Activated T-helper 17 cell treated with anti-CD3 and anti-CD28 coated beads, Interleukin-2, amount 50 U/mL, for 72 hours (primary cell): Measurements from ENCODE around the gene ADAMTS7. TPM values are rescaled to one million over a fixed set of nuclear protein-coding genes. Genes with fewer than 3 reads are reported as not detected.
"Not testable (repeated sequence)": the region's sequence is repeated elsewhere in the genome, so short reads cannot be mapped to it uniquely, and the experiment has no call there.

Experiments used
- ATAC-seq: fragments of 150-1000 bp; cut with Tn5 transposase; replicated peaks from 2 replicates; pipeline ENCODE4 v1.10.0; 2021; ENCODE audit warnings: mild to moderate bottlenecking, moderate library complexity
- H3K27ac Mint-ChIP-seq: one replicate; pipeline ENCODE4 v1.8.0; 2022; ENCODE audit warnings: mixed read lengths
- H3K27me3 Mint-ChIP-seq: one replicate; pipeline ENCODE4 v1.8.0; 2022; ENCODE audit warnings: mixed read lengths
- H3K36me3 Mint-ChIP-seq: one replicate; pipeline ENCODE4 v1.8.0; 2022; ENCODE audit warnings: low read depth, mild to moderate bottlenecking, mixed read lengths
- H3K4me1 Mint-ChIP-seq: one replicate; pipeline ENCODE4 v1.8.0; 2022; ENCODE audit warnings: mixed read lengths
- H3K4me3 Mint-ChIP-seq: one replicate; pipeline ENCODE4 v1.8.0; 2022; ENCODE audit warnings: mild to moderate bottlenecking, mixed read lengths
- H3K9me3 Mint-ChIP-seq: one replicate; pipeline ENCODE4 v1.8.0; 2022; ENCODE audit warnings: mixed read lengths
- total RNA-seq, 2 donors: library from RNA; stranded (reverse); gene quantifications; one replicate each; pipeline ENCODE4 v1.2.3, GENCODE V29; 2022

Gene ADAMTS7
- total RNA-seq, 2 donors from 2014 or later = 1.2 to 4.4 TPM

GRCh38 chr15:78768096-78768495 lies 43.2 kb downstream of the ADAMTS7 start:
- Mint-ChIP-seq H3K9me3 (no peaks in the 10 kb centered on the region), H3K27ac (peak overlapping the region; percentile 69), H3K36me3 (no peaks in the 10 kb centered on the region), H3K4me1 (no peaks in the 10 kb centered on the region), H3K4me3 (no peak overlapping the region), H3K27me3 (no peaks in the 10 kb centered on the region)
- ATAC-seq = no peak

- ATAC-seq = no peak
- Mint-ChIP-seq H3K4me1 (no peaks in the 10 kb centered on the region), H3K36me3 (no peaks in the 10 kb centered on the region), H3K4me3 (no peak overlapping the region), H3K27me3 (no peaks in the 10 kb centered on the region), H3K9me3 (no peaks in the 10 kb centered on the region), H3K27ac (no peak overlapping the region)
Observed at GRCh38 chr15:78767331-78767951, 43.8 kb downstream of the ADAMTS7 start.

GRCh38 chr15:78766641-78767071 lies 44.6 kb downstream of the ADAMTS7 start:
- not testable (repeated sequence) for H3K4me1 Mint-ChIP-seq, ATAC-seq, H3K36me3 Mint-ChIP-seq, H3K4me3 Mint-ChIP-seq, H3K27me3 Mint-ChIP-seq, H3K9me3 Mint-ChIP-seq
- H3K27ac Mint-ChIP-seq = peak overlapping the region; percentile 56

- no peak overlapping the region for H3K4me3 Mint-ChIP-seq
- no peaks in the 10 kb centered on the region for H3K36me3 Mint-ChIP-seq
- H3K27ac Mint-ChIP-seq = no peak overlapping the region
- H3K4me1 Mint-ChIP-seq = peaks cover 5% of the 10 kb centered on the region
- ATAC-seq = no peak
- H3K9me3 Mint-ChIP-seq = no peaks in the 10 kb centered on the region
- no peaks in the 10 kb centered on the region for H3K27me3 Mint-ChIP-seq
Observed at GRCh38 chr15:78766041-78766440, 45.2 kb downstream of the ADAMTS7 start.

- not testable (repeated sequence) for H3K4me3 Mint-ChIP-seq, H3K27ac Mint-ChIP-seq
Observed at GRCh38 chr15:78765154-78765860, 46.0 kb downstream of the ADAMTS7 start.

GRCh38 chr15:78764340-78765153 lies 46.7 kb downstream of the ADAMTS7 start:
- H3K27me3 Mint-ChIP-seq, H3K4me3 Mint-ChIP-seq, ATAC-seq, H3K4me1 Mint-ChIP-seq, H3K9me3 Mint-ChIP-seq, H3K27ac Mint-ChIP-seq, H3K36me3 Mint-ChIP-seq: not testable (repeated sequence)

More at GRCh38 chr15:78765154-78765860, 46.0 kb downstream of the ADAMTS7 start:
- H3K9me3 Mint-ChIP-seq, ATAC-seq, H3K27me3 Mint-ChIP-seq, H3K4me1 Mint-ChIP-seq, H3K36me3 Mint-ChIP-seq: not testable (repeated sequence)

- Mint-ChIP-seq H3K27ac (peak overlapping the region; percentile 90), H3K4me3 (no peak overlapping the region), H3K9me3 (no peaks in the 10 kb centered on the region), H3K36me3 (no peaks in the 10 kb centered on the region), H3K27me3 (no peaks in the 10 kb centered on the region), H3K4me1 (peaks cover 5% of the 10 kb centered on the region)
- ATAC-seq = no peak
Observed at GRCh38 chr15:78763796-78764241, 47.4 kb downstream of the ADAMTS7 start.

- H3K9me3 Mint-ChIP-seq = no peaks in the 10 kb centered on the region
- no peaks in the 10 kb centered on the region for H3K27me3 Mint-ChIP-seq
- ATAC-seq = no peak
- no peaks in the 10 kb centered on the region for H3K36me3 Mint-ChIP-seq
- H3K4me3 Mint-ChIP-seq = peak overlapping the region; percentile 47
- H3K27ac Mint-ChIP-seq = peak overlapping the region; percentile 90
- peaks cover 5% of the 10 kb centered on the region for H3K4me1 Mint-ChIP-seq
Observed at GRCh38 chr15:78762985-78763795, 48.1 kb downstream of the ADAMTS7 start.

GRCh38 chr15:78762386-78762961 lies 48.8 kb downstream of the ADAMTS7 start:
- H3K9me3 Mint-ChIP-seq, H3K4me1 Mint-ChIP-seq, ATAC-seq, H3K27me3 Mint-ChIP-seq, H3K36me3 Mint-ChIP-seq: not testable (repeated sequence)
- Mint-ChIP-seq H3K27ac (peak overlapping the region; percentile 95), H3K4me3 (peak overlapping the region; percentile 78)

- H3K4me3 Mint-ChIP-seq = peak overlapping the region; percentile 78
Observed at GRCh38 chr15:78761891-78762385, 49.3 kb downstream of the ADAMTS7 start.

GRCh38 chr15:78761475-78761874 lies 49.8 kb downstream of the ADAMTS7 start:
- Mint-ChIP-seq H3K4me3 (peak overlapping the region; percentile 78), H3K27ac (peak overlapping the region; percentile 95)
- ATAC-seq = peak; percentile 77
- H3K27me3 Mint-ChIP-seq, H3K9me3 Mint-ChIP-seq, H3K36me3 Mint-ChIP-seq, H3K4me1 Mint-ChIP-seq: not testable (repeated sequence)

More at GRCh38 chr15:78761891-78762385, 49.3 kb downstream of the ADAMTS7 start:
- peak; percentile 11 for ATAC-seq
- Mint-ChIP-seq H3K4me1 (peaks cover 5% of the 10 kb centered on the region), H3K27ac (peak overlapping the region; percentile 95), H3K36me3 (no peaks in the 10 kb centered on the region), H3K9me3 (no peaks in the 10 kb centered on the region), H3K27me3 (no peaks in the 10 kb centered on the region)

GRCh38 chr15:78761020-78761419 lies 50.2 kb downstream of the ADAMTS7 start:
- H3K4me1 Mint-ChIP-seq = peaks cover 5% of the 10 kb centered on the region
- peak overlapping the region; percentile 95 for H3K27ac Mint-ChIP-seq
- H3K27me3 Mint-ChIP-seq = no peaks in the 10 kb centered on the region
- H3K36me3 Mint-ChIP-seq = no peaks in the 10 kb centered on the region
- peak overlapping the region; percentile 78 for H3K4me3 Mint-ChIP-seq
- no peak for ATAC-seq
- H3K9me3 Mint-ChIP-seq = no peaks in the 10 kb centered on the region

- H3K9me3 Mint-ChIP-seq, H3K36me3 Mint-ChIP-seq, H3K27me3 Mint-ChIP-seq, ATAC-seq, H3K4me1 Mint-ChIP-seq: not testable (repeated sequence)
- H3K4me3 Mint-ChIP-seq = peak overlapping the region; percentile 78
- H3K27ac Mint-ChIP-seq = peak overlapping the region; percentile 95
Observed at GRCh38 chr15:78760091-78760882, 51.0 kb downstream of the ADAMTS7 start.
